Measurements from ENCODE around the gene TTLL5.
"Not testable (repeated sequence)": the region's sequence is repeated elsewhere in the genome, so short reads cannot be mapped to it uniquely, and the experiment has no call there.

The TTLL5 gene

DNA sequence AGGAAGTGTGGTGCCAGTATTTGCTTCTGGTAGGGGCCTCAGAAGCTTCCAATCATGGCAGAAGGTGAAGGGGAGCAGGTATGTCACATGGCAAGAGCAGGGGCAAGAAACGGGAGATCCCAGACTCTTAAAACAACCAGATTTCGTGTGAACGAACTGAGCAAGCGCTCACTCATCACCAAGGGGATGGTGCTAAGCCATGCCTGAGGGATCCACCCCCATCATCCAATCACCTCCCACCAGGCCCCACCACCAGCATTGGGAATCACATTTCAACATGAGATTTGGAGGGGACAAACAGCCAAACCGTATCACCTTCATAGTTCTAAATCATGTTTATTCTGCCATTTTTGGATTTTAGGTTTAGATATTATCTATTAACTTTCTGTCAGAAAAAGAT, 179.9 kb downstream of the TTLL5 start:
- no peak for DNase-seq

DNA sequence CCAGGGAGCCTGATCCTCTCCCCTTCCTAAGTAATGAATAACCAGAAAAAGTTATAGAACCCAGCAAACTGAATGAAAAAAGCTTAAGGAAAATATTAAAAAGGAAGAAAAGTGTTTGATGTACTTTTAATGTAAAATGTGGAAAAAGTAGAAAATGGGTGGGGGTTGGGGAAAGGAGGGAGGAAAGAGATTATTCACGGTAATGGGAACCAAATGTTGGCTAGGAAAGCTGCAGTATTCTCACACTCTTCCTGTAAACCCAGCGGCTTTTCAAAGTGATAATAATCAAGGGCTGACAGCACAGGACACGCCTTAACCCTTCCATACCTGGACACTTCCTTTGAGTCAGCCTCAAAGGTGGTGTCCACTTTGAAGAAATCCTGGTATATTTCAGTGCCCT, 181.5 kb downstream of the TTLL5 start:
- DNase-seq, result no peak

DNA sequence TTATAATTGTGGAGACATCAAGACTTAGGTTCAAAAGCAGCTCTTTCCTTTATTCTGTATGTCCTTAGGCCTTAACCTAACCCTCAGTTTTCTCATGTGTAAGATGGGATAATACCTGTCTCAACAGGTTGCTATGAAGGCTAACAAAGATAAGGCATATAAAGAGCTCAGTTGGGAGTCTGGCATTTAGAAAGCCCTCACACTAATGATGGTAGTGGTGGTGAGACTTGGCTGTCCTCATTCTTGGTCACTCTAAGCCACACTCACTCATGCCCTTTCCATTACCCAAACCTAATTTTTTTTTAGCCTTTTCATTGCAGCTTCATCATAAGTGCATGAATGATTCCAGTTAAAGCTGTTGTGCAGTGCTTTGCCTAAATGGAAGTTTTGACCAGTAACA, 183.4 kb downstream of the TTLL5 start:
- no peak for DNase-seq

DNA sequence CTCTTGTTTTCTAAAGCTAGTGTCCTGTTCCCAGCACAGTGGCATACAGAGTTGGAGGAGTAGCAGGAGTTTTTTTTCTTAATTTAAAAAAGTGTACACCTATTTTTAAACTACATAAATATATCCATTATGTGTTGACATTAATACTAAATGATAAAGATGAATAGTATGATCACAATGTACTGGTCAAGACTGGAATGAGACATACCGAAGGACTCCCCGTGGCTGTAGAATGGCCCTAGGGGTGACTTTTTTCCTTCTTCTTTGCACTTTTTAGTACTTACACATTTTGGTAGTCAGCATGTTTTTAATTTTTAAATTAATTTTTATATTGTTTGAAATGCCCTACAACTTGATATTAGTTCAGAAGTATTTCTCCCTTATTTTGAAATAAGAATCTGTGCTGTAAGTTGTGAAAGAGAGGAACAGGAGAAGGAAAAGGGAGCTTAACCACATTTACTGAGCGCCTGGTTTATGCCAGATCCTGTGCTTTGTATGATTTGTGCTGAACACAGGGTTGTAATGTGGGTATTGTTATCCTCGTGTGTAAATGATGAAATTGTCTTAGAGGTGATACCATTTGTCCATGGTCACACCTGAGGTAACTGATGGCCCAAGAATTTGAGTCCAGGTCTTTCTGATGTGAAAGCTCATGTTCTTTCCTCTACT, 184.2 kb downstream of the TTLL5 start:
- DNase-seq, result no peak

DNA sequence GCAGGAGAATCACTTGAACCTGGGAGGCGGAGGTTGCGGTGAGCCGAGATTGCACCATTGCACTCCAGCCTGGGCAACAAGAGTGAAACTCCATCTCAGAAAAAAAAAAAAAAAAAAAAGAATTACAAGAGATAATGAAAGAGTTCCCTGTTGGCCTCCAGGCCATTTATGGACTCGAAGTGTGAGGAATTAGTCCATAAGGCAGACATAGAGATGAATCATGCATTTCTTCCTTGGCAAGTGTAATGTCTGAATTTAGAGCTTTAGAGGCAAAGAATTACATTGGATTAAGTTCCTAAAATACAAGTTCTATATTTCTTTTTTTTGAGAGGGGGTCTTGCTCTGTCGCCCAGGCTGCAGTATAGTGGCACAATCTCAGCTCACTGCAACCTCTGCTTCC, 185.6 kb downstream of the TTLL5 start:
- DNase-seq, result not testable (repeated sequence)

DNA sequence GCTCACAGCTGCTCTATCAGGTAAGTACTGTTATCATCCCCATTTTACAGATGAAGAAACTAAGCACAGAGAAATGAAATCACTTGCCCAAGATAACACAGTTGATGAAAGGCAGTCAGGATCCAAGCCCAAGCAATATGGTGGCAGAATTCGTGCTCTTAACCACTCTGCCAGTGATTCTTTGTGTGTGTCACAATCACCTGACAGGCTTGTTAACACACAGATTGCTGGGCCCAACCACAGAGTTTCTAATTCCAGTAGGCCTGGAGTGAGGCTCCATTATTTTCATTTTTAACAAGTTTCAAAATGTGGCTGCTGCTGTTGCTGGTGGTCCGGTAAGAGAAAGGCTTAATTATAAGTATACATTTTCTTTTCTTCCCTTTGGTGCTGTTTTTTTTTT, 186.5 kb downstream of the TTLL5 start:
- DNase-seq, result no peak

DNA sequence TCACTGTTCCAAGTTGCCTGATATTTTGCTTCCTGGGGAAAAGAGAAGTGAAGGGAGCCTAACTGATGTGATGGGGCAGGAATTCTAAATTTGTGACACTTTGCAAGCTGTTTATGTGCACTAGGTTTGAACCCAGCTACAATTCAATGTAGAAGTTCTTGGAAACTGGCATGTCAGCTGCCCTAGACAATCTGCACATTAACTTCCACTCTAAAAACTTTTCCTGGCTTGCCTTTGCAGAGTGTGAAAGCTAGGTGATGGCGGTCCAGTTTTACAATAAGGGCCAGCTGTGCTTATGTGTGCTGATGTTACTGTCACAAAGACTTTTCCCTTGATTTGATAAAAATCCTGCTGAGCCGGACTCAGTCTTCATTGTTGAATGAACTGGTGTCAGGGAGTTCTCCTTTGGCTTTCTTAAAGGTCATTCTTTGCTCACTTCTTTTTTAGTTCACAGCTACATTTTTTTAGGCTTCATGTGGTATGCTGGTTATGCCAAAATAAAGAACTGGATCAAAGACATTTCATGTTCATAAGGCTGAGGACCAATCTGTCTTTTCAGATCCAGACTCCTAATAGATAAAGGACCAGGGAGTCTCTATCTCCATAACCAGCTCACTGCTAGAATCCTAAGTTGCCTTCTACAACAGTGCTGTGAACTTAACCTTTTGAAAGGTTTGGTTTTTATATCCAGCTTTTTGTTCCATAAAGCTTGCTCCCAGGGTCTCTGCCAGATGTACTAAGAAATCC, 187.3 kb downstream of the TTLL5 start:
- no peak for DNase-seq

DNA sequence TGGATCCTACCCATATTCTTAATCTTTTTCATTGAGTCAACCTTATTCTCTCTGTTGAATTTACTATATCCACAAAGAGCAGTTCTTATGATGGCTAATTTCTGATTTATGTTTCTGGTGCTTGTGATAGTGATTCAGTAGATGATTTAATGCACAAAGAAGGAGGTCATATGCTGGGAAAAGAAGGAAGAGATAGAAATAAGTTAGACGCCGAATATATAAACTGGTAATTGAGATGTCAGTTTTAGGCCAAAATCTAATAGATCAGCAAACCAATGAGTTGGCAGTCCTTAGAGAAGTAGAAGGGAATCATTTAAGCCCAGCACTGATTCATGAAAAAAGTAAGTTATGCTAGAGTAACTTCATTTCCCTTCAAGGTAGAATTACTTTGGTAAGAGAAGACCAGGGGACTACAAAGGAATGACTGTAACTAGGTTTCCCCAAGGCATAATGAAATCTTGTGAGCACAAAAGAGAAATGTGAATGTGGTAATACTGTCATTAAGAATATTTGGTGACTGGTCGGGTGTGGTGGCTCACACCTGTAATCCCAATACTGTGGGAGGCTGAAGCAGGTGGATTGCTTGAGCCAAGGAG, 188.4 kb downstream of the TTLL5 start:
- DNase-seq, result no peak

DNA sequence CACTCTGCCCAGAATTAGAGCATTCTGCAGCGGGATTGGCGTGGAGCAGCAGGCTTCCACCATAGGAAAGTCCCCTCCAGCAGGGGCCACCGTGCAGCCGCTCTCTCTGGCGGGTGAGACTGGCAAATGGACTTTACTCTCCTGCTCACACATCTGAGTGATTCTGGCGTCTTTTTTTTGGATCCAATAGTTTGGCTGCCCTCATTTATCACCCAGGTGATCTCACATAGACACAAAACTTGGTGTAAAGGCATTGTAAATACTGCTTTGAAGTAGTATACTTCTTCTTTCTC, 190.5 kb downstream of the TTLL5 start:
- DNase-seq, result no peak

DNA sequence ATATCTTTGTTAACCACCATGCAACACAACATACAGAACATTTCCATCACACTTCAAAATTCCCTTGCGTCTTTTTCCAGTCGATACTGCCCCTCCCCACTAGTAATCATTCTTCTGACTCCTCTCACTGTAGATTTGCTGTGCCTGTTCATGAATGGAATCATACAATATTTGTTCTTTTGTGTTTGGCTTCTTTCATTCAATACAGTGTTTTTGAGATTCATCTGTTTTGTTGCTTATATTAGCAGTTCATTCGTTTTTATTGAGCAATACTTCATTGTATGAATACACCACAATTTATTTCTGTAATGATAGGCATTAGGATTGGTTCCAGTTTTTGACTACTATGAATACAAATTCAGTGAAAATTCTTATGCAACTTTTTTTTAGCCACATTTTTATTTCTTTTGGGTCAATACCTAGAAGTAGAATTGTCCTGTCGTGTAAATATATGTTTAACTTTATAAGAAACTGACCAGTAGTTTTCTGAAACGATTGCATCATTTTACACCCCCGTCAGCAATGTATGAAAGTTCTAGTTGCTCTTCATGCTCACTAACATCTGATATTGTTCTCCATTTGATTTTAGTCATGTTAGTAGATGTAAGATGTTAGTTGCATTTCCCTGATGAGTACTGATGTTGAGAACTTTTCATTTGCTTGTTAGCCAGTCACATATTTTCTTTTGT, 193.2 kb downstream of the TTLL5 start:
- DNase-seq, result no peak

DNA sequence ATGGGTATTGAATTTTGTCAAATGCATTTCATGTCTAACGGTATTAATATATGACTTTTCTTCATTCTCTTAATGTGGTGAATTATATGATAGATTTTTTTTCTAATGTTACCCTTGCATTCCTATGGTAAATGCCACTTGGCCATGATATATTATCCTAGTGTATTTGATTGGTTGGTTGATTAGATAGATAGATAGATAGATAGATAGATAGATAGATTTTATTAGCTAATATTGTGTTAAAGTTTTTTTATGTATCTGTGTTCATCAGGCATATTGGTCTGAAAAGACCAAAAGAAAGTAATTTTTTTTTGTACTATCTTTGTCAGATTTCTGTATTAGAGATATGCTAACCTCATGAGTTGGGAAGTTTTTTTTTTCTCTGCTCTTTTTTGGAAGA, 196.2 kb downstream of the TTLL5 start:
- DNase-seq, result no peak

DNA sequence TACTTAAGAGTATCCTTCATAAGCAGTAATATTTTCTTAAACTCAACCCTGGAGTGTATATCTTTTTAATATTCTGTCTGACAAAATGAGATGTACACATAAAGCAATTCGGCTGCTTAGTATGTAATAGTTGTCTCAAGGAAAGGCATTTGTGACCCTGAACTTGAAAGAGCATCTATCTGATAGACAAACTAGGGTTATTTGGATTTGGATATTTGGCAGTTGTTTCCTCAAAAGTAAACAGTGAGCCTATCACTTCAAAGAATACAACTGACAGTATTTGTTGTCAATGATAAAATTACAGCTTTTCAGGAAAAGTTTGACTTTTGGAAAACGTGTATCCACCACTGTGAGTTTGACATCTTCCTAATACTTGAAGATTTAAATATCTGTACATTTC, 197.3 kb downstream of the TTLL5 start:
- DNase-seq, result no peak

DNA sequence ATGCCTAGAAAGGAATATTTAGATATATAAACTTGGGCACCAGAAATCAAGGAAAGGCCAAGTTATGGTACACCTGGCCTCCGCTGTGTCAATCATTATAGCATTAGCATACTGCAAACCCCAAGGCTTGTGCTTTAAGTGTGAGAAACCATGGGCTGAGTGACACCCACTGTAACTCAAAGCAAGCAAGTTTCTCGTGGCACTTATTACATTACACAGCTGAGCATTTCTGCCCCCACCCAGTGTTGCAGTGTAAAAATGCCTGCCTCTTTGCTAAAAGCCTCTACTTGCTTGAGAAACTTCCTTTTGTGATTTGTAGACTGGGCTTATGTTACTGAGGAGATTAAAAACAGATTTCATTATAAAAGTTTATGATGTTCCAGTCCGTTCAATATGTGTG, 198.7 kb downstream of the TTLL5 start:
- no peak for DNase-seq

DNA sequence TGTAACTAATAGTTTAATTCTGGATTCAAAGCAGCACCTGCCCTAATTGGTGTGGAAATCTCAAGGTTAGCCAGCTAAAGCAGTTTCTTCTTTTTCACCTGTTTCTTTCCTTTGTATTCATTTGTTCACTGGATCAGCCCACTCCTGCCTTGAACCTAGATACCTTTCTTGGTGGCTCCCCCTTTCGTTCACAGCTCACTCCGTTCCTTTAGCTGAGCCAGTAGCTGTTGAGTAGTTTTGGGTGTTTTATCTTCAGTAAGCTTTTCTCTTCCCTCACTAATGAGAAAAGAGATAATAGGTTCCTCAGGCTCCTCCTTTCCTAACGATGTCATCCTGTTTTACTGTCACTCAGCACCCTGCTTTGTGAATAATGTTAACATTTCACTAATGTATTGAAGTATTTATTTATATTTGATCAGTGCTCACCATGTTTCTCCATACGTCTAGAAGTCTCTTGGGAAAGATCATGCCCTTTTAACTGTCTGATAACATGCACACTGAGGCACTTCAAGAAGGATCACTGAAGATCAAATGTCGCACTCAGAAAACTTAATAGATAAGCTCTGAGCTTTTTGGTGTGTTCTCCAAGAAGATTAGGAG, 199.6 kb downstream of the TTLL5 start:
- no peak for DNase-seq

DNA sequence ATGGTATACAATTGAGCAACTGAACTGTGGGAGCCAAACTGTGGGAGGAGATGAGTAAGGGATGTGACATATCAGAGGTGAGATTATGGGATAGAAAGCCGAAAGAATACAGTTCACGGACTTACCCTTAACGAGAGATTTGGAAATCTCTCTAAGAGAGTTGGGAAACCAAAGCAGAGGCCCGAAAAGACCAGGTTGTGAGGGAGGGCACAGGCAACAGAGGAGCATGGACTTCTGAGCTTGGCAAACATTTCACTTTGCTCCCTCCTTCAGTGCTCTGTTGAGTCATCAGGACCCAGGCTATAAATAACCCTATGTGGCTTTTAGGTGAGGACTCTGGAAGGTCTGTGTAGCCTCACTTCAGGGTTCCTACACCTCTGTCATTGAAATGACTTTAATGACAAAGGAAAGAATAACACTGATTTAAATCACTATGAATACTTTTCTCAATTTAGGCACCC, 200.1 kb downstream of the TTLL5 start:
- no peak for DNase-seq

DNA sequence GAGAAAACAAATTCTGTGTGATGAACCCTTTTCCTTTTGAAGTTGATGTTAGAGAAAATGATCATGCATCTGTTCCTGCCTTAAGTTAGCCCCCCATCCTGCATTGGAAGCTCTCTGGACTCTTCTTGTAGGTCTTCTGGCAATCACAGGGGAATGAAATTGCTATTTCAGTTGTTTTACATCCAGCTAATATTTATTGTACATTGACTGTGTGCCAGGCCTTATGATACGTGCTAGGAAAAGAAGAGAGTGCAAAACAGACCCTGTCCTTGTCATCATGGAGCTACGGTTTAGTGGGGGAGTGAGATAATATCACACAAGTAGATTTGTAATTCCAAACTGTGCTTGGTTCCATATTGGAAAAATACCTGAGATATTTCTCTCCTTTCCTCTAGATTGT, 202.2 kb downstream of the TTLL5 start:
- no peak for DNase-seq

DNA sequence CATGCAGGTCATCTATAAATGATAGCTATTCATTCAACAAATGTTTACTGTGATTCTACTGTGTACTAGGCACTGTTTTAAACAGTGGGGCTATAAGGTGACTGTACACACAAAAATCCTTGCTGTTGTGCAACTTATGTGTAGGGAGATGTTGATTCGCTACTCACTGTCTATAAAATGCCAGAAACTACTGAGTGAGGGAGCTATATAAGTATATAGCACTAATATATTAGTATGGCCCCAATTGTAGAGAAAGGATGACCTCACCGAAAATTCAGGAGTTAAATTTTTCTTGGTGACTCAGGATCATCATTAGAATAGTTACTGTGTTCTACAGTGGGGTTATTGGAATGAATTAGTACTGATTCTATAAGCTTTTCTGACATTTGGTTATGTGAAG, 203.3 kb downstream of the TTLL5 start:
- DNase-seq, result no peak

DNA sequence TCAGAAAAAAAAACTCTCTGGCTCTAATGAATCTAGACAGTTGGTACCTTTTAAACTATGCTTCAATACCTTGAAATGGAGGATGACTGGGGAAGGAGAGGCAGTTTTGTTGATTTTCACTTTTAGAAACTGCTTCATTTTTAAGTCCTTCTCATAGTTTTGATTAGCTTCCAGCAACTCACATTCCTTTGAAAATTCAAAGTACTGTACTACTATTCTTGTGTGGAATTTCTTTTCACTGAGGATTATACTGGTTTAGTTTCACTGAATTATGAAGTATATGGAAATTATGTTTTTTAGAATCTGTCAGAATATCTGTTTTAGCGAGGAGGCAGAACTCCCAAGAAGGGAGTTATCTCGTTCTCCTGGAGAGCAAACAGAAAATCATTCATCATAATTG, 204.5 kb downstream of the TTLL5 start:
- DNase-seq, result no peak

DNA sequence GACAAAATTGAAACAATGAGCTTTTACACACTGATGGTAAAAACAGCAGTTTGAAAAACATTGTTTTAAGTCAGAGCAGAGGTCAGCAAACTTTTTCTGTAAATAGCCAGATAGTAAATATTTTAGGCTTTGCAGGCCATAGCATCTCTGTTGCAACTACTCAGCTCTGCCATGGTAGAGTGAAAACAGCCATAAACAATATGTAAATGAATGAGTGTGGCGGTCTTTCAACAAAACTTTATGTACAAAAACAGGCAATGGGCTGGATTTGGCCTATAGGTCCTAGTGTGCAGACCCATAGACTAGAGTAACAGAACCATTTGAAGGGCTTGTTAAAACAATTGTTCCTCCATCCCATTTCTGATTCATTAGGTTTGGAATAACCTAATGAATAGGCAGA, 205.9 kb downstream of the TTLL5 start:
- DNase-seq, result no peak

DNA sequence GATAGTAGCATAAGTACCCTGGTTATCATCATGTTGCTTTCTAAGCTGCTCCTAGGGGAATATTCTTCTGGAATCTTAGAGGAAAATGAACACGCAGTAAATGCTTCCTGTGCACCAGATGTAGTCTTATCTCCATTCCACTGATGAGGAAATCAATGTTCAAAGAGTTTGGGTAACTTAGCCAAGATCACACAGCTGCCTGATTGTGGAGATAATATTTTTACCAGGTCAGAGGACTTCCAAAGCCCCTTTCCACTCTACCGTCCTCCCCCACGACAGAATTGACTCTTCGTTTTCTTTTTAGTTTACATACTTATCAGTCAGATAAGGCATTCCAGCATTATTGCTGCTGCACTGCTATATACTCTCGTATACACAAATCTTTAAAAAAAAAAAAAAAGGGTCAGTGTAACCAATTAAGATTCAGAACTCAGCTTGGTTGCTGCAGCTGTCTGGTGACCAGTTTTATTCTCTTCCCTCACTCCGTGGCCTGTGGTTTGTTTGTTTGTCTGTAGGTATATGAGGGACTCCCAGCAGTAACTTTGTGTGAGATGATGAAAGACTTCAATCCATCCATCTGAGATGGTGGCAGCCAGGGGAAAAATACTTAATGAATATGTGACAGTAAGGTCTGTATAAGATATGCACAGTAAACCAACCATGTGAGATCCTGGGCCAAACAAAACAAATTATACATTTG, 210.3 kb downstream of the TTLL5 start:
- no peak for DNase-seq

DNA sequence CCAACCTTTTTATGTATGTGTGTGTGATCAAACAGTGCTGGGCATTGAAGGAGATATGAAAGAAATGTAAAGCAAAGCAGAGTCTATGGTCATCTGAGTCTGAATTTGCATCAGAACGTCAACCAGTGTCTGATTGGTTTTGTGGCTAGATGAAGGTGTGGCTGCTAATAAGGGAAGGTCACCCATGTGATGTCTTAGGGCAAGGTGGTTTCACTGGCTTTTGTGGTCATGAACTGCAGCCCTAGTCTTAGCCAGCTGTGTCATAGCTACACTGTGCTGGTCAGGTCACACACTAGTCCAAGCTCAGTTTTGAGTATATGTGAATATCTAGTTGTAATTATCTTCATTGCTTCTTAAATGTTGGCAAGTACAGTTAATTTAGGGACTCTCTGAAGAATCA, 214.9 kb downstream of the TTLL5 start:
- DNase-seq, result no peak

DNA sequence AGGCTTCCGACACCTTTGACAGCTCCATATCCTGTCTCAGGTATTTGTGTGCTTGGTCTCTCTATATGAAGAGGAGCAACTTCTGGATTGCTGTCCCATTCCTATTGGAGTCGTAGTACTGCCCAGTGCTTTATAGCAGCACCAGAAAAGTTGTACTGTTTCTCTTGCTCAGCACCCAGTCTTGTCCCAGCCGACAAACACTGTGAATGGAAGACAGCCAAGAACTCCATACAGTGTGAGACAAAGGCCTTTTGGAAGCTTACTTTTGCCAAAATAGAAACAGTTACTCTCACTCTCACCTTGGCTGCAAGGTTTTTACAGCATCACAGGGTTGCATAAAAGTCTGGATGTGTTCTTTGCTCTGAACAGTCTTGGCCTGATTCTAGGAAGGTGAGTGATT, 215.5 kb downstream of the TTLL5 start:
- DNase-seq, result no peak

DNA sequence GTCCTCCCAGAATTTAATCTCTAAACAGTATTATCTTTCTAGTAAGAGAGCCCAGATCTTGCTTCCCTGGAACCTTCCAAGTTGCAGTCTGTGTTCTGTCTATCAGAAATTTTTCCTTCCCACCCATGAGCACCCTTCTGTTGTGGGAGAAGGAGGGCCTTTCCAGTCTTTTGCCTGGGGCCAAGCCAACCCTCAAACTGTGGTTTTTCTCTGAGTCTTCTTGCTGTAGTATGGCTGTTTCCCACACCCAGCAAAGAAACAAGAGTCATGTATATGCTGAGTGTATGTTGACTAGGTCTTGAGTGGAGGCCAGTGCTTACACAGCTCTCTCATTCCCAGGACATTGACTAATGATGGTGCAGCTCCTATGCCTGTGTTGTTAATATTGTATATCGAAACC, 216.2 kb downstream of the TTLL5 start:
- DNase-seq, result no peak

Data from NCI-H1436 (cell line).